IMR-90 (cell line): ENCODE results near the gene SLC44A5. TPM values are rescaled to one million over a fixed set of nuclear protein-coding genes. Genes with fewer than 3 reads are reported as not detected.
"Not testable (repeated sequence)": the region's sequence is repeated elsewhere in the genome, so short reads cannot be mapped to it uniquely, and the experiment has no call there.

Experiments used
- ATAC-seq: fragments of 200-7000 bp; cut with Tn5 transposase; 2 replicates; pipeline ENCODE4 v1.9.1; 2020; ENCODE audit warnings: low read depth, mild to moderate bottlenecking, moderate library complexity
- BruUV-seq: library from RNA; stranded (reverse); fragments of 400-500 nt; replicated peaks from 2 replicates; lab custom pipeline; 2021; lab: Mats Ljungman, UMichigan
- CTCF ChIA-PET: fragments of 300-600 bp; formaldehyde crosslinking; extraction: SDS; loops from one replicate; lab custom pipeline; 2021; ENCODE audit warnings: antibody characterized with exemption; lab: Yijun Ruan, JAX
- POLR2A ChIA-PET: fragments of 300-600 bp; sonication (Branson Sonifier 250); formaldehyde crosslinking; loops from one replicate; lab custom pipeline; 2022; ENCODE audit warnings: antibody characterized with exemption; ENCODE audit not compliant: unreplicated experiment; lab: Charles Lee
- DNase-seq: peaks from one replicate; pipeline ENCODE4 v3.0.0; 2013
- H2AFZ ChIP-seq: replicated peaks from 2 replicates; pipeline ENCODE3; 2013; ENCODE audit warnings: low read length, mild to moderate bottlenecking; ENCODE audit not compliant: poor library complexity
- H2AK5ac ChIP-seq: 2 replicates; pipeline ENCODE4 v1.6.1; 2013; ENCODE audit warnings: low read depth, low read length, inconsistent platforms
- H2AK9ac ChIP-seq: replicated peaks from 2 replicates; pipeline ENCODE3; 2013; ENCODE audit warnings: mild to moderate bottlenecking, low read depth, low read length, moderate library complexity; ENCODE audit not compliant: poor library complexity
- H2BK120ac ChIP-seq: 2 replicates; pipeline ENCODE4 v1.6.1; 2013; ENCODE audit warnings: low read depth, low read length, inconsistent platforms
- H2BK15ac ChIP-seq: 3 replicates; pipeline ENCODE4 v1.6.1; 2013; ENCODE audit warnings: low read depth, low read length, inconsistent platforms
- H2BK20ac ChIP-seq: 2 replicates; pipeline ENCODE4 v1.6.1; 2013; ENCODE audit warnings: low read depth, mild to moderate bottlenecking, inconsistent platforms, low read length, moderate library complexity
- H2BK5ac ChIP-seq: 2 replicates; pipeline ENCODE4 v1.6.1; 2013; ENCODE audit warnings: mild to moderate bottlenecking, low read depth, low read length, inconsistent platforms; ENCODE audit not compliant: poor library complexity, severe bottlenecking
- H3K14ac ChIP-seq: replicated peaks from 2 replicates; pipeline ENCODE4 v1.6.1; 2013; ENCODE audit warnings: low read depth, low read length, inconsistent platforms
- H3K18ac ChIP-seq: 2 replicates; pipeline ENCODE4 v1.6.1; 2013; ENCODE audit warnings: low read depth, low read length, control low read depth
- H3K23ac ChIP-seq: 2 replicates; pipeline ENCODE4 v1.6.1; 2013; ENCODE audit warnings: low read depth, low read length, inconsistent platforms
- H3K27ac ChIP-seq: 2 replicates; pipeline ENCODE4 v1.5.1; 2013; ENCODE audit warnings: mild to moderate bottlenecking, control low read depth, low read length; ENCODE audit not compliant: insufficient read depth
- H3K27me3 ChIP-seq: 2 replicates; pipeline ENCODE4 v1.6.1; 2013; ENCODE audit warnings: low read length; ENCODE audit not compliant: control insufficient read depth, insufficient read depth
- H3K36me3 ChIP-seq: 2 replicates; pipeline ENCODE4 v1.6.1; 2013; ENCODE audit warnings: low read length, mixed read lengths; ENCODE audit not compliant: control insufficient read depth, insufficient read depth
- H3K4ac ChIP-seq: 2 replicates; pipeline ENCODE4 v1.6.1; 2013; ENCODE audit warnings: low read depth, low read length, inconsistent platforms
- H3K4me1 ChIP-seq: 2 replicates; pipeline ENCODE4 v1.6.1; 2013; ENCODE audit warnings: low read length, mixed read lengths; ENCODE audit not compliant: control insufficient read depth, insufficient read depth
- H3K4me2 ChIP-seq: 2 replicates; pipeline ENCODE4 v1.6.1; 2013; ENCODE audit warnings: low read depth, mild to moderate bottlenecking, control low read depth, low read length, moderate library complexity
- H3K4me3 ChIP-seq: 2 replicates; pipeline ENCODE4 v1.5.1; 2013; ENCODE audit warnings: low read depth, mild to moderate bottlenecking, control low read depth, low read length, moderate library complexity; ENCODE audit not compliant: insufficient read depth
- H3K56ac ChIP-seq: 2 replicates; pipeline ENCODE4 v1.6.1; 2013; ENCODE audit warnings: low read length, inconsistent platforms; ENCODE audit not compliant: insufficient read depth; ENCODE audit errors: extremely low read depth
- H3K79me1 ChIP-seq, 2 experiments: 2 replicates each; pipeline ENCODE4 v1.6.1; 2013; ENCODE audit warnings: low read length in 2 of 2, inconsistent platforms in 1 of 2, low read depth in 1 of 2
- H3K9ac ChIP-seq: 2 replicates; pipeline ENCODE4 v1.6.1; 2013; ENCODE audit warnings: low read depth, low read length, control low read depth
- H3K9me1 ChIP-seq: 2 replicates; pipeline ENCODE4 v1.6.1; 2013; ENCODE audit warnings: low read length, inconsistent platforms; ENCODE audit not compliant: insufficient read depth
- H3K9me3 ChIP-seq: 2 replicates; pipeline ENCODE4 v1.6.1; 2013; ENCODE audit warnings: low read length; ENCODE audit not compliant: control insufficient read depth, insufficient read depth
- H4K20me1 ChIP-seq: 2 replicates; pipeline ENCODE4 v1.6.1; 2013; ENCODE audit warnings: low read length, inconsistent platforms; ENCODE audit not compliant: insufficient read depth
- H4K5ac ChIP-seq: 2 replicates; pipeline ENCODE4 v1.6.1; 2013; ENCODE audit warnings: mild to moderate bottlenecking, low read depth, low read length, control low read depth
- H4K8ac ChIP-seq, 2 experiments: 2 replicates each; pipeline ENCODE4 v1.6.1; 2013; ENCODE audit warnings: low read depth in 2 of 2, low read length in 2 of 2, control low read depth in 1 of 2, inconsistent platforms in 1 of 2
- H4K91ac ChIP-seq: 2 replicates; pipeline ENCODE4 v1.6.1; 2013; ENCODE audit warnings: low read depth, low read length, inconsistent platforms; ENCODE audit not compliant: insufficient read depth
- WGBS, 2 experiments: methylation state at CpG; one replicate each; pipeline versions ENCODE4 v1.1.5 to v1.1.7; 2013; ENCODE audit warnings: missing lambda C conversion rate in 2 of 2; ENCODE audit not compliant: insufficient read length in 1 of 2; ENCODE audit errors: extremely low coverage in 2 of 2; 5-methylcytosine and 5-hydroxymethylcytosine counted together
- dilution Hi-C: fragments of 300-500 bp; cut with HindIII; formaldehyde crosslinking; loops from one replicate; pipeline ENCODE4 v1.14.3; 2018; ENCODE audit warnings: low sequenced_read_pairs; ENCODE audit not compliant: unreplicated experiment
- in situ Hi-C: fragments of 300-500 bp; cut with MboI; formaldehyde crosslinking; loops from 3 replicates; pipeline ENCODE4 v1.14.3; 2019; ENCODE audit warnings: low sequenced_read_pairs, inconsistent platforms, mixed read lengths
- intact Hi-C: fragments of 100-400 bp; cut with micrococcal nuclease; formaldehyde crosslinking; loops from 2 replicates; pipeline ENCODE4 v1.10.0; 2022
- polyA plus RNA-seq, 3 experiments: library from polyadenylated mRNA; depleted of rRNA; stranded (reverse); fragments of >200 nt; gene quantifications; 2 replicates each; pipeline ENCODE4 v1.2.3, GENCODE V29; 2012; ENCODE audit warnings: low replicate concordance in 1 of 3
- total RNA-seq: library from RNA; depleted of rRNA; stranded (reverse); fragments of >200 nt; gene quantifications from 2 replicates; pipeline ENCODE4 v1.2.3, GENCODE V29; 2012

The SLC44A5 gene
- total and polyA plus RNA-seq, 2 of the 4 experiments (the other 2 are of a cell fraction) = under 0.01 TPM; not detected in 1

GRCh38 chr1:75645153-75645552 is 34.2 kb upstream of the SLC44A5 start:
- H2BK5ac ChIP-seq, H2BK20ac ChIP-seq, intact Hi-C loops, H2BK120ac ChIP-seq, H3K9me1 ChIP-seq, H2AK9ac ChIP-seq, H3K36me3 ChIP-seq, BruUV-seq, dilution Hi-C loops, H3K18ac ChIP-seq, H2AK5ac ChIP-seq, H3K9me3 ChIP-seq, H3K56ac ChIP-seq, H4K91ac ChIP-seq, in situ Hi-C loops, H3K4me3 ChIP-seq, H2BK15ac ChIP-seq, H4K5ac ChIP-seq, H4K8ac ChIP-seq, H4K20me1 ChIP-seq, H3K27me3 ChIP-seq, H3K4me1 ChIP-seq, H3K4ac ChIP-seq, CTCF ChIA-PET, H2AFZ ChIP-seq, H3K14ac ChIP-seq, H3K79me1 ChIP-seq, H3K9ac ChIP-seq, H3K23ac ChIP-seq, DNase-seq, H3K27ac ChIP-seq, POLR2A ChIA-PET, ATAC-seq, H3K4me2 ChIP-seq: not testable (repeated sequence)
- no CpG with 5 or more reads among the region's 4 CpGs for WGBS, 2 experiments
